ENCODE results near the gene LRRC23.

DNA sequence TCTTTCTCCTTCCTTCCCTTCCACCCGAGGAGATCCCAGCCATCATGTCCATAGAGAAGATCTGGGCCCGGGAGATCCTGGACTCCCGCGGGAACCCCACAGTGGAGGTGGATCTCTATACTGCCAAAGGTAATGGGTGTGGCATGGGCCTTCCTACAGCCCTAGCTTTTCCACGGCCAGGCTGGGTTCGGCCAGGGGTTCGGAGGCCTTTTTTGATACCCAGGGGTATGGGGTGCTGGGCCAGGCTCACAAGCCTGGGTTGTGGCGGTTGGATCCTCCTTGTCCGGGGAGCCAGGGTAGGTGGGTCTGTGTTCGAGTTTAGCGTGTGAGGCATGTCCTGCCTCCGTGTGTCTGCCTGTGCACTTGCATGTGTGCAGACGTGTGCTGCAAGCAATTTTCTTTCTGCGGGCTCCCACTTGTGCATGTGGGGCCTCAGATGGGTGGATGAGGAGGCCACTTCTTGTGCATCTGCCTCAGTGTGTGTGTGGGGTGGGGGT, 11.2 kb downstream of the LRRC23 start:
- TF ChIP-seq, protein P1, sequence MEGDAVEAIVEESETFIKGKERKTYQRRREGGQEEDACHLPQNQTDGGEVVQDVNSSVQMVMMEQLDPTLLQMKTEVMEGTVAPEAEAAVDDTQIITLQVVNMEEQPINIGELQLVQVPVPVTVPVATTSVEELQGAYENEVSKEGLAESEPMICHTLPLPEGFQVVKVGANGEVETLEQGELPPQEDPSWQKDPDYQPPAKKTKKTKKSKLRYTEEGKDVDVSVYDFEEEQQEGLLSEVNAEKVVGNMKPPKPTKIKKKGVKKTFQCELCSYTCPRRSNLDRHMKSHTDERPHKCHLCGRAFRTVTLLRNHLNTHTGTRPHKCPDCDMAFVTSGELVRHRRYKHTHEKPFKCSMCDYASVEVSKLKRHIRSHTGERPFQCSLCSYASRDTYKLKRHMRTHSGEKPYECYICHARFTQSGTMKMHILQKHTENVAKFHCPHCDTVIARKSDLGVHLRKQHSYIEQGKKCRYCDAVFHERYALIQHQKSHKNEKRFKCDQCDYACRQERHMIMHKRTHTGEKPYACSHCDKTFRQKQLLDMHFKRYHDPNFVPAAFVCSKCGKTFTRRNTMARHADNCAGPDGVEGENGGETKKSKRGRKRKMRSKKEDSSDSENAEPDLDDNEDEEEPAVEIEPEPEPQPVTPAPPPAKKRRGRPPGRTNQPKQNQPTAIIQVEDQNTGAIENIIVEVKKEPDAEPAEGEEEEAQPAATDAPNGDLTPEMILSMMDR (IDR thresholded peaks at IDR 0.05), result no peak
- TF ChIP-seq POLR2A (IDR thresholded peaks at IDR 0.05), result no peak

Data from Peyer's patch (tissue), 4 donors.